ENCODE data around the gene POLD2. TPM values are rescaled to one million over a fixed set of nuclear protein-coding genes. Genes with fewer than 3 reads are reported as not detected.

Gene POLD2
- polyA plus RNA-seq, 3 donors, result 99.5 to 127 (median 117) TPM

DNA sequence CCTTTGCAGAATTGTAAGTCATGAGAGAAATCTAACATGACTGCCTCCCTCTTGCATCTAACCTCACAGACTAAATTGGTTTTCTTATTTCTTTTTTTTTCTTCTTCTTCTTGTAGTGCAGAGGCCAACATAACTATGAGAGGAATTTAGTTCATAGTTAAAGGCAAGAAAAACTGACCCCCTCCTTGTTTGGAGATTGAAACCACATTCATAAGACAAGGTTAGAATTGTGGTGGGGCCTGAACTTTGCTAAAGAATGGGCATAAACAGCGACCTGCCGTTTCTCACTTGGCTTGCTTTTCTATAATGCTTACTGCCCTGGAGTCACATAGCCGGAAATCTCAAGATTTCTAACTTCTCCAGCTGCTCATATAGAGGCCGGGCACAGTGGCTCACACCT lies 38.6 kb downstream of the POLD2 start:
- DNase-seq (ENCODE audit: low read depth in 3 of 3, low spot score in 2 of 3), result no peak

DNA sequence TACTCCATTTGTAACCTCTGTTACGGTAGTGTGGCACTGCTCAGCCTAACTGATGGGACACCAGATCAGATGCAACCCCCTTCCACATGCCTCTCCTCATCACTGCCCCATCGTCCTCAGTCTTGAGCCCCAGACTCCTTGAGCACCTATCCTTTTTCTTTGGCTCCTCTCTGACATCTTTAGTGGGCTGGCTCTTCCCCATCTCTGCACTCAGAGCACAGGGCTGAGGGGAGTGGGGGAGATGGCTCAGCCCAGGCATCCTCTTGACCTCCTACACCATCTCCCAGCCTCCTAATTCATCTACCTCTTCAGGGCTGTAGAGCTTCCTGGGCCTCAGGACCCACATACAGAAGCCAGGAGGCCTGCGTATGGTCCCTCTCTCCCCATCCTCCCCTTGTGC lies 39.6 kb downstream of the POLD2 start:
- no peak for DNase-seq (ENCODE audit: low read depth in 3 of 3, low spot score in 2 of 3)

DNA sequence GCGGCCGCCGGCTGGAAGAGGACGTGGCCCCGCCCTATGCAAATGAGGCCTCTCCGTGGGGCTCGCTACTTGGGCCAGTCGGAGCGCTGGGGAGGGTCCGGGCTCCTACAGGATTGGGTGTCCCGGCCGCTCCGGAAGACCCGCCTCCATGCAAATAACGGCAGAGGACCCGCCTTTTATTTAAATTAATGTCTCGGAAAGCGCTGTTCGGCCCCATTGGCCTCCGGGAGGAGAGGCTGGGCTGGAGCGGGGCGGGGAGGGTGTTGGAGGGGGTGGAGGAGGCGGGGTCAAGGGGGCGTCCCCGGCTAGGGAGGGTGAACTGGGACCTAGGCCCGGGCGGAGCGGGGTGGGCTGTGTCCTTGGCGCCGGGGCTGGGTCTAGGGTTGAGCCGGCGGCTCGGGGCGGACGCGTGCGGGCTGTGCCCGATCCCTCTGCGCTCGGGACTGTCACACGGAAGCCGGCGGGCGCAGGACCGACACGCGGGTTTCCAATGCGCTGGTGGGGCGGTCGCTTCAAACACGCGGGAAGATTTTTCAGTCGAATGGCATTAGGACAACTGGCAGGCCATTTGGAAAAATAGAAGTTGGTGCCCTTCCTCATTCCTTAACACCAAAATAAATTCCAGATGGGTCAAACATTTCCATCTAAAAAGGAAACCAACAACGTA lies 40.7 kb downstream of the POLD2 start:
- DNase-seq (ENCODE audit: low read depth in 3 of 3, low spot score in 2 of 3), result peak; percentile 87 to 97 (median 93)

DNA sequence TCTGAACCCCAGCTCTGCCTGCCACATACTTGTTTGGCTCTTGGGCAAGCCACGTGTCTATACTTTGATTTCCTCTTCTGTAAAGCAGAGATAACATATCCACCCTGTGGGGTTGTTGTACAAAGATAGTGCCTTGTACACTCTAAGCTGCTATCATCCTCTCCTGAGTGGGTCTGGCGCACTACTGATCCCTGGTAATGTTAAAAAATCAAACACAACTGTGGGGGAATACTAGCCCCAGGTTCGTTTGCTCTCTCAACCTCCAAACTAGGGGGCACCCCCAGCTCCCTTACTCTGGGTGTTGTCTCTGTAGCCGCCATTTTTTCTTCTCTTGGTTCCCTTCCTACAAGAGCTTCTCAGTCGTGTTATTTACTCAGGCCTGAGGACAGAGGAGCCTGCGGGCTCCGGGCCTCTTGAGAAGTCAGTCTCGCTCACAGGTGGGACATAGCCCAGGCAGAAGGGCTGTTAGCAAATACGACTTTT lies 42.0 kb downstream of the POLD2 start:
- no peak for DNase-seq (ENCODE audit: low read depth in 3 of 3, low spot score in 2 of 3)

DNA sequence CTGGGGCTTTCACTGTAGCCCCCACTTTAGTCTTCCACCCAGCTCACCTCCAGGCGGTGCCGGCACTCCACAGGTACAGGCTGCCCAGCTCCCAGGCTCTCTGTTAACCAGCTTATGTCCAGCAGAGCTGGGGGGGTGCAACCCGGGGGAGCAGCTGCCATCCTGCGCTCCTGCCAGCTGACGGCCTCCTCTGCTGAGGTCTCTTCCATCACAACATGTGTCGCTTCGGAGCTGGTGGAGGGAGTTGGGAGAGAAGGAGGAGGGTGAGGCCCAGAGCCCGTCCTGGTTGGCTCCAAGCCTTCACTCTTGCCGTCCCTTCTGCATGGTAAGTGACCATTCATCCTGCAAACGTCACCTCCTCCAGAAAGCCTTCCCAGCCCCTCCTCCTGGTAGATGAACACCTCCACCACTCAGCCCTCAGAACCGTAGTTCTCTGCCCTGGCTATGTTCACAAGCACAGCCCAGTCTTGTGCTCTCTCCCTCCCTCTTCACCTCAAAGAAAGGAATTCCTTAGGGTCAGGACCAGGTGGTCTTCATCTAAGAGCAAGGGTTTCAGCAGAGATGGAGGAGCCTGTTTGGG lies 42.6 kb downstream of the POLD2 start:
- DNase-seq (ENCODE audit: low read depth in 3 of 3, low spot score in 2 of 3), result no peak

DNA sequence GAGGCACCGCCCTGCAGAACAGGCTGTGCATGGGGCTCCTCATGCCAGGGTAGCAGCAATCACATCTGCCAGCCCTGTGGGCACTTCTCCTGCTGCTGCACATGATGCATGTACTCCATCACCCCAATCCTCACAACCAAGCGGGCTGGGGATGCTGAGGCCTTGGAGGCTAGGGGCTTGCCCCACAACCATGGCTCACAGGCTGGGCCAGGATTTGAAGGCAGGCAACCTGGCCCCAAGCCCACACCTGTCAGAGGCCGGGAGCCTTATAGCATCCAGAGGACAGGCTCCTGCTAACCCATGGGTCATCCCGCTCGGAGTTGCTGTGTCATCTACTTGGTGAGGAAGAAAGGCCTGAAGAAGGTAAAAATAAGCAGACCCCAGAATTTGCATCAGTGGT lies 43.2 kb downstream of the POLD2 start:
- DNase-seq (ENCODE audit: low read depth in 3 of 3, low spot score in 2 of 3), result no peak

DNA sequence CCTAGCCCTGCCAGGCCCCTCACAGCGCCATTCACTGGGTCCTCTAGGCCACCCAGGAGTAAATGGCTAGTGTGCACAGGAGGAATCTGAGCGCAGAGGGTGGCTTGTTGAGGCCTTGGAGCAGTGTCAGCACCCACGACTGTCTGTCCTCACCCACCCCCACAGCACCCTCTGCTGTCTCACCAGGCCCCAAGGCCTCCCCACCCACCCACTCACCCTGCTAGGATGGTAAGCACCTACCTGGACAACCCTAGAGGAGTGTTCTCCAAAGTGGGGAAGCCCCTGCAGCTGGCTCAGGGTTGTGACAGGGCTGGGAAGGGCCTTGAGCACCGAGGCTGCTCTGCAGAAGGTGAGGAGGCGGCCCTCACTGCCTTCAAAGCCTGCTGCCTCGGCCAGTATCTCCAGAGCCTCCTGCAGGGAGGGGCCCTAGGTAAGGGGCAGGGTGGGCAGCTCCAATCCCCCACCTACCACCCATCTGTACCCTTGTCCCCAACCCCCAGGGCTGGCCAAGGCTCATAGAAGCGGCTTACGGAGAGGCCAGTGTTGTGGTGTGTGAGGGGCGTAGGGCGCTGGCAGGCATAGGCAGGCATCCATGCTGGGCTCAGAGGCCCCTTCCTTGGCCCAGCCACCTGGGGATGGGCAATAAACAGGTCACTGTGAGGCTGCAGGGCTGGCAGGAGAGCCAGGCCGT lies 43.9 kb downstream of the POLD2 start:
- DNase-seq (ENCODE audit: low read depth in 3 of 3, low spot score in 2 of 3), result no peak

DNA sequence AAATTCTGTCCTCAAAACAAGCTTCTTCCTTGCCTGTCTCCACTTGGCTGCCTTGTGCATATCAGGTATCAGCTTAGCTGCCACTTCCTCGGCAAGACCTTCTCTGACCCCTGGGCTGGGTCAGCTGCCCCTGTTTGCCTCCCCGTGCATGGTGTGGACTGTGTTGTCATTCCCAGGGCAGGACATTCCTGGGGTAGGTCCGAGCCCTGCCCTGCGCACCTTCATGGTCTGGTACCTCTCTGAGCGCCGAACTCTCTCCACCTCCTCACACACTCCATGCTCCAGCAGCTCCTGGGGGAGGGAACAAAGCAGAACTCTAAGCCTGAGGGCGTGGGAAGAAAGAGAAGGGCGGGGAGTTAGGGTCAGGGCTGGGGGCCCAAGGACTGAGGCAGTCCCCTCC lies 44.8 kb downstream of the POLD2 start:
- peak in 2 of 3 donors; percentile 45 to 46 for DNase-seq (ENCODE audit: low read depth in 3 of 3, low spot score in 2 of 3)

DNA sequence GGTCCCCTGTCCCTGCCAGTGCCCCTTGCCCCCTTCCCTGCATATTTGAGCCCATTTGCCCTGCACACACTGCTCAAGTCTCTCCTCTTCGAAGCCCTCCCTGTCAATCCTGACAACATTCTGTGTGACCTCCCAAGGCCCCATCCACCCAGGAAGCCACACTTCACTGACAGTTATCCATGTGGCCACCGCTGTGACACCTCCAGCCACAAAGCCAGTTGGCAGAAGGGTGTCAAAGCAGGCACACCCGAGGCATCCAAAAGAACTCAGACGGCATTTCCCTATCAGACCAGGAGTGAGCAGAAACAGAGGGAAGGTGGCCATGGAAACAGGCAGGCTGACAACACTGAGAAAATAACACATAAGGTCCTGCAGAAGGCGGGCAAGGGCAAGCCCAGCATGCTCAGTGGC lies 45.7 kb downstream of the POLD2 start:
- DNase-seq (ENCODE audit: low read depth in 3 of 3, low spot score in 2 of 3), result no peak

DNA sequence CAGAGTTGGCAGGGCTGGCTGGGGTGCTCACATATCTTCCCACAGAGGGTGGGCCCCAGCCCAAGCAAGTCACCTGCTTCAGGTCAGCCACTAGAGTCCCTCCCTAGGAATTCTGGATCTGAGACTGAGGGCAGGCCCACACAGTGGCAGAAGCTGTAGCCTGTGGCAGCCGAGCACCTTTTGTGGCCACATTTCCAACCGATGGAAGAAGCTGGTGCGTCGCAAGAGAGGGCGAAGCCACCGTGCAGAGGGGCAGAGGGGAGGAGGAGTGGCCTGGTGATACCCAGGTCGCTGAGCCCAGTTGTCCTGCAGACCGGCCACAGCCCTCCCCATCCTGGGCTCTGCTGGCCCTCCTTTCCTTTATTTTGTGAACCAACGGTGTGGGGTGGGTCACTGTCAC lies 46.3 kb downstream of the POLD2 start:
- no peak for DNase-seq (ENCODE audit: low read depth in 3 of 3, low spot score in 2 of 3)

DNA sequence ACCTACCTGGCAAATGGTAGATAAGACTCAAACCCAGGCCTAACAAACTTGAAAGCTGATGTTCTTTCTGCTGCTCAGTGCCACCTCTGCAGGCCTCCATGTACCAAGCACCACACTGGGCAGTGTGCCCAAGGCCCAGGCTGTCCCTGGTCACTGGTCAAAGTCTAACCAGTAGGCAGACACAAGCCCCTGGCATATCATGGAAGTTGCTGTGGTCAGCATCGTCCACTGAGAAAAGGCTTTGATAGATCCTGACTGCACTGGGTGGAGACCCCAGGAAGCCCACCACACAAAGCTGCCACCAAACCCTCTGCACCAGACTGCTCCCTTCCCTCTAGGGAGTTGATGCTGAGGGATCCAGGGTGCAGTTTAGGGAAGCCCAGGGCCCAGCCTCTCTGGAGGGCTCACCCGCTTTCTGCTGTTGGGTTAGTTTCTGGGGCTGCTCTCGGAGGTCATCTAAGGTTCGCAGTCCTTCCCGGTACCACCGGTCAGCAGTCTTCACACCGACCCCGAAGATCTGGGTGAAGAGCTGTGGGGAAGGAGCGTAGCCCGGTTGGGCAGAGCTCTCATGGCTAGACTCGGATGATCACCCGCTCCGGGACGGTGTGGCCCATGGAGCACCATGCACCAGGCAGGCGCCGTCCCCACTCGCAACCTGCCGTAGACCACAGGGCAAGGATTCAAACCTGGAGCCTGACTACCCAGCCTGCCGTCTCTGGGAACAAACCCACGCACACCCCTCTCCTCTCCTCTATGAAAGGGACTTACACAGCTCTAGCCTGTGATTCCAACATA lies 47.0 kb downstream of the POLD2 start:
- no peak for DNase-seq (ENCODE audit: low read depth in 3 of 3, low spot score in 2 of 3)

DNA sequence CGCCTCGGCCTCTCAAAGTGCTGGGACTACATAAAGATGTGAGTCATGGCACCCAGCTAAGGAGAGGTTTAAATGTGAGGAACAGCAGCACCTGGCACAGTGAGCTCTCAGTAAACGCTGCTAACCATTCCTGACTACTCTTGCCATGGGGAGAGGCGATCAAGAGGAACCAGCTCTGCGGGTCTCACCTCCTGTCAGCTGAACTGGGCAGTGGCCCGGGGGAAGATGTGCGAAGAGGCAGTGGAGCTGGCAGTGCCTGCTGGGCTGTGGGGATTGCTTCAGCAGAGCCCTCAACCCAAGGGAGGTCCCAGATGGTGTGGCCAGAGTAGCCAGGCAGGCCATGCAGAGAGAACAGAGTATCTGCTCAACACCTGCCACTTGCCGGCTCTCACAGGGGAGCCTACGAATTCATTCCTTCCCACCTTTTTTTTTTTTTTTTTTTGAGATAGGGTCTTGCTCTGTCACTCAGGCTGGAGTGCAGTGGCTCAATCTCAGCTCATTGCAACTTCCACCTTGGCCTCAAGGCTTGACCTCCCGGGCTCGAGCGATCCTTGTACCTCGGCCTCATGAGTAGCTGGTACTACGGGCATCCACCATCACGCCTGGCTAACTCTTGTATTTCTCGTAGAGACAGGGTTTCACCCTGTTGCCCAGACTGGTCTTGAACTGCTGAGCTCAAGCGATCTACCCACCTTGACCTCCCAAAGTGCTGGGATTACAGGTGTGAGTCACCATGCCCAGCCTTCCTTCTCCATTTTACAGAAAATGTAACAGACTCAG lies 47.9 kb downstream of the POLD2 start:
- DNase-seq (ENCODE audit: low read depth in 3 of 3, low spot score in 2 of 3), result no peak

DNA sequence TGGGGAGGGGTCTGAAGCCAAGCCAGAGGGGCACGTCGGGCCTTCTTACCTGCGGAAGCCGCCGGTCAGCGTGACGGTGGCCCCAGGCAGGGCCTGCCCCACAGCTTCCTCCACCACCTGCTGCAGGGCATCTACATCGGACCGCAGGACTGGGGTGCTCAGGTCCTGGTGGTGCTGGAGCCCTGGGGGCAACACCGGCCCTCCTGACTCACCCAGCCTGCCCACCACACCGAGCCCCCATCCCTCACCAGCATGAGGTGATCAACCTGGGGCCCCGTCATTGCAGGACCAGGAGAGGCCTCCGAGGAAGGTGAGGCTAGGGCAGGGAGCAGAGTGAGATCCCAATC lies 49.0 kb downstream of the POLD2 start:
- DNase-seq (ENCODE audit: low read depth in 3 of 3, low spot score in 2 of 3), result no peak

DNA sequence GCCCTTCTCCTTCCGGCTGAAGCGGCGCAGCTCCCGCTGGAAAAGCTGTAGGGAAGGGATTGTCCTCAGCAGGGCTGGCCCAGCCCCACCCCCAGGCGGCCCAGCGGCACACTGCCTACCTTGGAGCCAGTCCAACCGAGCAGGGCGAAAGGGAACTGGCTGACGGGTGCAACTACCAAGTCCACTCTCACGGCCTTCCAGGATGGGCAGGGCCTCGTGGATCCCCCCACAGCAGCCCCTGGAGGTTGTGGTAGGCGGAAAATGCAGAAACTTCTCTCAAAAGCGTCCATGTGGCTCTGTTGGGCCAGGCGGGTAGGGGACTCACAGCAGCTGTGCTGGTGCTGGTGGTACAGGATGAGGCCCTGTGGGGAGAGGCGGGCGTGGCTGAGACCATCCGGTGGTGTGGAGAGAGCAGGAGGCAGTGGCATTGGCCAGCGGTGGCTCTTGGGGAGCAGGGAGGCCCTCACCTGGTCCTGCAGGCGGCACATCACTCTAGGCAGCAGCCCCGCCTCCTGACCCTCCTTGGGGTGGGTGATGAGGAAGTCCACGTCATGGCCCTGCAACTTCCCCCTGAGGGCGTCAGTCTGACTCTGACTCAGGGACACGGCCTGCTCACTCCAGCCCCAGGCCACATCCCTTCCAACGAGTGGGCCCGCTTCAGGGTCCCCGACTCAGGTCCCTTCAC lies 49.5 kb downstream of the POLD2 start:
- no peak for DNase-seq (ENCODE audit: low read depth in 3 of 3, low spot score in 2 of 3)

DNA sequence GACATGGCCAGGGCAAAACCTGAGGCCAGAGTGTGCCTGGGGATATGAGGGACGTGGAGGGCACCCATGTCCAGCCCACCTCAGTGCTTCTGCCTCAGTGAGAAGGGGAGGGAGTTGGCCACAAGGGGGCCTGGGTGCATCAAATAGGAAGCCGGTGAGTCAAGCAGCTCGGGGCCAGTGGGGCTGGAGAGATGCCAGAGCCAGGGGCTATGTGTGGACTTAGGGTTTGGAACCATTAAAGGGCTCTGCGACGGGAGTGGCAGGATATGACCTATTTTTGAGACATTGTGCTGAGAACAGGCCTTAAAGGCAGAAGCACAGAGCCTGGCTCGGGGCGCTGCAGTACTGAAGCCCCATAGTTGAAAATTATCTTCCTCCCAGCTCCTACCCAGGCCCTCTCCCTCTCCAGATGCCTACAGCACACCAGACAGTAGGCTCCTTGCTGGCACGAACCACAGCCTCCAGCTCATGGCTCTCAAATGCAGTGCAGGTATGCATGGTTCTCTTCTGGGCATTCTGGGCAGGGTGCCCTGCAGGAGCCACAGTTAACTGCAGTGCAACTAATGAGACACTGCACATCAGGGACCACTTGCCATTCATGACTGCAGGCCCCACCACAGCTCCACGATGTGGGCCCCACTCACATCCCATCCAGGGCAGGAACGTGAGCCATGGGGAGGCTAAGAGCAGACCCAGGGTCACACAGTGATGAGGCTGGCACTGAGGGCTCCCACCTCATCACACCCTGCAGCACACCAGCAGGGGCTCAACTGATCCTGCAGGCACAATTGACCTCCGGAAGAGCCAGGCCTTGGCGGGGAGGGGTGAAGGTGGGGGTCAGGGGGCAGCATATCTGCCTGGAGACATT lies 50.8 kb downstream of the POLD2 start:
- DNase-seq (ENCODE audit: low read depth in 3 of 3, low spot score in 2 of 3), result no peak

DNA sequence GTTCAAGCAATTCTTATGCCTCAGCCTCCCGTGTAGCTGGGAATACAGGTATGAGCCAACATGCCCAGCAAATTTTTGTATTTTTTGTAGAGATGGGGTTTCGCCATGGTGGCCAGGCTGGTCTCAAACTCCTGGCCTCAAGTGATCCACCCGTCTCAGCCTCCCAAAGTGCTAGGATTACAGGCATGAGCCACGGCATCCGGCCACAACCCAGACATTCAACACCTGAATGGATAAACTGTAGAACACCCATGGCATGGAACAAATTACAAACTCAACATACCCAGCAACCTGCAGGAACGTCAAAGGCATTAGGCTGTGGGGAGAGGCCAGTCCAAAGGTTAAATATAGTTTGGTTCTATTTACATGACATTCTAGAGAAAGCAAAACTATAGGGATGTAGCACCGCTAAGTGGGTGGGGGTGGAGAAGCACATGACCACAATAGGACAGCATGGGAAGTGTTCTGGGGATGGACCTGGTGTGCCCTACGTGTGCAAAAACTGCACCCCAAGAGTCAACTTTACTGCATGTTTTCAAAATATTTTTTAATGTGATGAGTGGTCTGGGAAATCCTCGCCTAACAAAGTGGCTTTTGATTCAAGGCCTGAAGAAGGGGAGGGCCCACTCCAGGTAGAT lies 51.5 kb downstream of the POLD2 start:
- no peak for DNase-seq (ENCODE audit: low read depth in 3 of 3, low spot score in 2 of 3)

DNA sequence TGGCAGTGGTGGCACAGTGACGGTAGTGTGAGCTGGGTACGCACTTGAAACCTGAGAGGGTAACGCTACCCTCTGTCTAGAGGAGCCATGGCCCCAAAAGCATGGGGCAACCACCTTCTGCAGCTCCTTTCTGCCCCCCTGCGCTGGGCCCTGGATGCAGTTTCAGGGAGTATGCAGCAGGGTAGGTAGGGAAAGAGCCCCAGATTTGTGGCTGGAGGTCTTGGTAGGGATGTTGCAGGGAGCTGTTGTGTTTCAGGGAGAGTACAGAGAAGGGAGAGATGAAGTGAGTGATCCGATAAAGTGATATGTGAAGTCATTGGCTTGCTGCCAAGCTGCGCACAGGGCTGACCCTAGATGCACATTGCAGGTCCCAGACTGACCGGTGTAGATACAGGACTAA lies 55.3 kb downstream of the POLD2 start:
- no peak for DNase-seq (ENCODE audit: low read depth in 3 of 3, low spot score in 2 of 3)

DNA sequence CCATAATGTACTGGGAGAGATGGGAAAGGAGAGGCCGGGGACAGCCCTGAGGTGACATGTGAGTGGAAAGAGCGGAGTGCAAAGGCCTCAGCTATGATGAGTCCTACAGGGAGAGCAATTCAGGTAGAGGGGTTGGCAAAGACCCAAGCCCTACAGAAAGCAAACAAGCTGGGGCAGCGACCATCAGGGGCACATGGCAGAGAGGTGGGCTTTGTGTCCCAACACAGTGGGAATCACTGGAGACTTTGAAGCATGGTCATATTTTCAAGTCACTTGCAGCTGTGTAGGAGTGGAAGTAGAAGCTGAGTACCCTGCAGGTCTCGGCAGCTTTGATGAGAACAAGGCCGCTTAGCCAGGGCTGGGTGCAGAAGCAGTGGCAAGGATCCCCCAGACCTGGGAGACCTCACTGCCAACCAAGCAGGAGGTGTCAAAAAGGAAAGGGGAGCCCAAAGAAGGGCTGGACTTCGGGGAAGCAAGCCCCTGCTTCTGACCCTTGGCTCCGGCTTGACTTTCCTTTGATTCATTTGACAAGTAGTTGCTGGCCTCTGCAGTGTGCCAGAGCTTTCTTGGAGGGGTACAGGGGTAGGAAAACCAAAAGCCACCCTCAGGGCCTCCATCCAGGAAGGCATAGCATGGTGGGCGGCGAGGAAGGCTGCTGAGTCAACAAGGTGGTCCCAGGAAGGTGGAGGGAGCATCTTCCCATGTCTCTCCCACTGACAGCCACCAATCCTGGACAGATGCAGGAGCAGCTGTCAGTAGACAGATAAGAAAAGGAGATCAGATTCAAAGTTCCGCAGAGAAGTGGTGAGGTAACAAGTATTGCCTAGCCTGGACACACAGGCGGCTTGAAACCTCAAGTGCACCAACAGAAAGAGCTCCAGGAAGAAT lies 56.0 kb downstream of the POLD2 start:
- DNase-seq (ENCODE audit: low read depth in 3 of 3, low spot score in 2 of 3), result no peak

Data from right renal cortex interstitium (tissue), 3 donors.